CD8-positive, alpha-beta memory T cell (primary cell): ENCODE measurements around the gene FLII. TPM values are rescaled to one million over a fixed set of nuclear protein-coding genes. Genes with fewer than 3 reads are reported as not detected.

ENCODE experiments used
- polyA plus RNA-seq: library from polyadenylated mRNA; unstranded; fragments of 300-500 nt; fragmentation: Illumina TruSeq; gene quantifications from one replicate; pipeline ENCODE4 v1.2.3, GENCODE V29; 2021
- total RNA-seq, 2 experiments: library from RNA; stranded (reverse); gene quantifications; one replicate each; pipeline ENCODE4 v1.2.3, GENCODE V29; 2021

The FLII gene
- total and polyA plus RNA-seq, 3 experiments from 2014 or later, result 216 to 299 (median 278) TPM

Other genes starting within 250 kb of the FLII start
- gene ATPAF2, start 219.6 kb downstream of the FLII start, total RNA-seq, result 10 to 100 TPM; 30.4 to 33.4 TPM
- gene ATPAF2, start 219.6 kb downstream of the FLII start, polyA plus RNA-seq, result 16.0 TPM
- gene GID4, start 219.3 kb downstream of the FLII start, total RNA-seq, result 10 to 100 TPM in 1 of 2 experiments, 1 to 10 TPM in 1; 9.8 to 11.1 TPM
- gene GID4, start 219.3 kb downstream of the FLII start, polyA plus RNA-seq, result 8.5 TPM
- gene DRG2, start 170.8 kb downstream of the FLII start, total RNA-seq, result 10 to 100 TPM; 52.9 to 54.2 TPM
- gene DRG2, start 170.8 kb downstream of the FLII start, polyA plus RNA-seq, result 51.7 TPM
- under 1 TPM; 0.31 to 0.35 TPM for gene MYO15A, start 150.0 kb downstream of the FLII start, total RNA-seq
- 0.54 TPM for gene MYO15A, start 150.0 kb downstream of the FLII start, polyA plus RNA-seq
- gene ALKBH5, start 74.9 kb downstream of the FLII start, total RNA-seq, result 100 to 1,000 TPM; 117 to 123 TPM
- gene ALKBH5, start 74.9 kb downstream of the FLII start, polyA plus RNA-seq, result 152 TPM
- gene LLGL1, start 33.1 kb downstream of the FLII start, total RNA-seq, result 10 to 100 TPM; 24.3 to 26.3 TPM
- gene LLGL1, start 33.1 kb downstream of the FLII start, polyA plus RNA-seq, result 1.5 TPM
- gene MIEF2, start 1.9 kb upstream of the FLII start, total RNA-seq, result 1 to 10 TPM; 5.5 to 5.6 TPM
- 14.1 TPM for gene MIEF2, start 1.9 kb upstream of the FLII start, polyA plus RNA-seq
- 10 to 100 TPM; 69.7 to 72.8 TPM for gene TOP3A, start 56.3 kb upstream of the FLII start, total RNA-seq
- gene TOP3A, start 56.3 kb upstream of the FLII start, polyA plus RNA-seq, result 21.7 TPM
- 10 to 100 TPM; 26.7 to 26.9 TPM for gene SMCR8, start 56.6 kb upstream of the FLII start, total RNA-seq
- 4.9 TPM for gene SMCR8, start 56.6 kb upstream of the FLII start, polyA plus RNA-seq
- 10 to 100 TPM; 42.4 to 43.8 TPM for gene SHMT1, start 104.8 kb upstream of the FLII start, total RNA-seq
- 28.8 TPM for gene SHMT1, start 104.8 kb upstream of the FLII start, polyA plus RNA-seq
- gene EVPLL, start 119.0 kb upstream of the FLII start, total RNA-seq, result not detected
- not detected for gene EVPLL, start 119.0 kb upstream of the FLII start, polyA plus RNA-seq
- not detected for gene LGALS9C, start 218.1 kb upstream of the FLII start, total RNA-seq
- not detected for gene LGALS9C, start 218.1 kb upstream of the FLII start, polyA plus RNA-seq